ENCODE data around the gene ZNF569.

DNA sequence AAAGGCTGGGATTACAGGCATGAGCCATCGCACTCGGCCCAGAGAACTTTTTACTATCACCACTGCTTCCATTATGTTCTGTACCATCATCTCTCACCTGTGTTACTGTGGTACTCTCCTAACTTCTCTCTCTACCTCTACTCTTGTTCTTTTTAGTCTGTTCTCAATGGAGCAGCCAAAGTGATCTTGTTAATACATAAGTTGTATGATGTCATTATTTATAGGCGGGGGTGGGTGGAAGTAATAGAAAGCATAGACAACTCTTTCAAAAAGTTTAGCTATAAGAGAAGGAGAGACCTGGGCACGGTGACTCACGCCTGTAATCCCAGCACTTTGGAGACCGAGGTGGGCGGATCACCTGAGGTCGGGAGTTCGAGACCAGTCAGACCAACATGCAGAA lies 4.9 kb upstream of the ZNF569 start:
- TF ChIP-seq CTCF (optimal IDR thresholded peaks at IDR 0.05 in 1 of 3, IDR thresholded peaks at IDR 0.05 in 1 of 3, conservative IDR thresholded peaks at IDR 0.05 in 1 of 3; ENCODE audit: extremely low read depth in 1 of 3, insufficient read depth in 2 of 3, low read length in 3 of 3): no peak
- TF ChIP-seq EZH2 (IDR thresholded peaks at IDR 0.05; ENCODE audit: low read length): no peak

All from keratinocyte (primary cell).